K562 (cell line): ENCODE measurements around the gene FGD6. TPM values are rescaled to one million over a fixed set of nuclear protein-coding genes. Genes with fewer than 3 reads are reported as not detected.
A peak's percentile ranks its signal among the peaks of the same experiment; 100 is the strongest.

ENCODE experiments used
- ATAC-seq: fragments of 200-7000 bp; cut with Tn5 transposase; 3 replicates; pipeline ENCODE4 v1.9.1; 2020; ENCODE audit warnings: moderate library complexity
- BruUV-seq: library from RNA; stranded (reverse); fragments of 400-500 nt; replicated peaks from 2 replicates; lab custom pipeline; 2021; lab: Mats Ljungman, UMichigan
- CTCF ChIA-PET: fragments of 300-600 bp; formaldehyde crosslinking; extraction: SDS; loops from one replicate; lab custom pipeline; 2021; ENCODE audit warnings: low intra/inter-chr PET ratio; lab: Yijun Ruan, JAX
- POLR2A ChIA-PET: fragments of 300-600, 350-650 bp; sonication (Branson Sonifier 250); formaldehyde crosslinking; extraction: SDS; loops from one replicate; lab custom pipeline; 2021; ENCODE audit warnings: antibody characterized with exemption, inconsistent platforms; lab: Yijun Ruan, JAX
- DNase-seq, 4 experiments: peaks; one replicate each; pipeline versions ENCODE4 v3.0.0 to v3.0.0-alpha.2; 2011 to 2018; ENCODE audit warnings: low spot score in 3 of 4, mixed read lengths in 3 of 4; ENCODE audit errors: extremely low read depth in 1 of 4
- FAIRE-seq: peaks from 2 replicates; lab custom pipeline; 2011; peaks lifted over from hg19 to GRCh38; lab: Jason Lieb, UNC
- H2AFZ ChIP-seq: 2 replicates; pipeline ENCODE4 v1.6.0; 2011; ENCODE audit warnings: low read depth, low read length, control low read depth, inconsistent platforms
- H3K27ac ChIP-seq: fragments of 200-600 bp; 3 replicates; pipeline ENCODE4 v1.8.0; 2011; ENCODE audit warnings: low read depth, mild to moderate bottlenecking, control low read depth, inconsistent platforms, low read length, moderate library complexity, mixed read lengths; ENCODE audit errors: extremely low read depth
- H3K27me3 ChIP-seq, 2 experiments: fragments of 300-600 bp in 1 of 2; 2 replicates in 1 of 2; 3 replicates in 1 of 2; pipeline versions ENCODE4 v1.6.0 to v1.8.0; 2011; ENCODE audit warnings: inconsistent platforms in 2 of 2, low read length in 2 of 2, mild to moderate bottlenecking in 1 of 2, mixed read lengths in 1 of 2, moderate library complexity in 1 of 2; ENCODE audit not compliant: control insufficient read depth in 2 of 2, insufficient read depth in 2 of 2
- H3K36me3 ChIP-seq: fragments of 300-600 bp; 3 replicates; pipeline ENCODE4 v1.8.0; 2011; ENCODE audit warnings: mild to moderate bottlenecking, low read length, inconsistent platforms; ENCODE audit not compliant: control insufficient read depth, insufficient read depth
- H3K4me1 ChIP-seq, 2 experiments: fragments of 200-600 bp in 1 of 2; replicated peaks in 1 of 2; 2 replicates in 1 of 2; 3 replicates in 1 of 2; pipeline versions ENCODE4 v1.5.1 to v1.8.0; 2011; ENCODE audit warnings: inconsistent platforms in 2 of 2, low read length in 2 of 2, mild to moderate bottlenecking in 1 of 2, mixed read lengths in 1 of 2, moderate library complexity in 1 of 2; ENCODE audit not compliant: control insufficient read depth in 2 of 2, insufficient read depth in 2 of 2
- H3K4me2 ChIP-seq: 2 replicates; pipeline ENCODE4 v1.6.1; 2011; ENCODE audit warnings: low read length, control low read depth, inconsistent platforms, mixed read lengths; ENCODE audit not compliant: insufficient read depth
- H3K4me3 ChIP-seq: fragments of 200-600 bp; sonication (generic), shearing (Covaris generic); 2 replicates; pipeline ENCODE4 v1.5.1; 2016; ENCODE audit warnings: control low read depth, inconsistent platforms
- H3K79me2 ChIP-seq: fragments of 200-600 bp; 3 replicates; pipeline ENCODE4 v1.8.0; 2011; ENCODE audit warnings: low read length, inconsistent platforms; ENCODE audit not compliant: control insufficient read depth, insufficient read depth
- H3K9ac ChIP-seq, 2 experiments: 2 replicates each; pipeline versions ENCODE4 v1.6.0 to v1.6.1; 2011; ENCODE audit warnings: low read depth in 2 of 2, low read length in 2 of 2, control low read depth in 1 of 2, inconsistent platforms in 1 of 2, mild to moderate bottlenecking in 1 of 2, mixed read lengths in 1 of 2; ENCODE audit not compliant: insufficient read depth in 1 of 2
- H3K9me1 ChIP-seq: one replicate; pipeline ENCODE4 v1.6.0; 2011; ENCODE audit warnings: inconsistent platforms, mild to moderate bottlenecking, low read length, moderate library complexity; ENCODE audit not compliant: control insufficient read depth, insufficient read depth
- H3K9me3 ChIP-seq: replicated peaks from 2 replicates; pipeline ENCODE4 v1.5.1; 2011; ENCODE audit warnings: low read depth, low read length, inconsistent platforms; ENCODE audit not compliant: control insufficient read depth, insufficient read depth
- H4K20me1 ChIP-seq: replicated peaks from 2 replicates; pipeline ENCODE4 v1.6.1; 2011; ENCODE audit warnings: low read length, inconsistent platforms, mixed read lengths; ENCODE audit not compliant: control insufficient read depth, insufficient read depth
- ARID3A ChIP-seq: IDR thresholded peaks from 2 replicates; pipeline ENCODE4 v1.6.1; 2012; ENCODE audit warnings: low read depth, low read length, improper control_type of control experiment, borderline replicate concordance
- ASH1L ChIP-seq: fragments of 450-650 bp; IDR thresholded peaks from 2 replicates; pipeline ENCODE4 v1.6.1; 2018; ENCODE audit warnings: borderline replicate concordance, mild to moderate bottlenecking, low read depth; ENCODE audit not compliant: partially characterized antibody
- ETV6 ChIP-seq, 3 experiments: fragments of 150-350 bp in 1 of 3; sonication (generic) in 1 of 3; formaldehyde crosslinking in 1 of 3; IDR thresholded peaks; 2 replicates each; pipeline versions ENCODE4 v1.6.1 to v1.8.0; 2014 to 2022; ENCODE audit warnings: borderline replicate concordance in 2 of 3, low read depth in 2 of 3, antibody characterized with exemption in 1 of 3, low read length in 1 of 3, mild to moderate bottlenecking in 1 of 3, missing genetic modification reagents in 1 of 3
- HEY1 ChIP-seq: fragments of 250-450 bp; sonication (Bioruptor Pico); IDR thresholded peaks from 2 replicates; pipeline ENCODE4 v1.5.0; 2020; ENCODE audit warnings: mild to moderate bottlenecking, moderate library complexity, borderline replicate concordance
- HNRNPLL ChIP-seq: fragments of 200-400 bp; formaldehyde crosslinking; IDR thresholded peaks from 2 replicates; pipeline ENCODE4 v1.6.1; 2017; ENCODE audit warnings: low read length, low read depth, mild to moderate bottlenecking; ENCODE audit not compliant: poor library complexity, severe bottlenecking
- MLX ChIP-seq, 2 experiments: fragments of 450-650 bp in 1 of 2; sonication (generic) in 1 of 2; formaldehyde crosslinking; conservative IDR thresholded peaks; 2 replicates each; pipeline versions ENCODE4 v1.4.0 to v1.8.1; 2020 to 2022; ENCODE audit warnings: mild to moderate bottlenecking in 1 of 2, missing genetic modification reagents in 1 of 2
- POLR2AphosphoS5 ChIP-seq: IDR thresholded peaks from 2 replicates; pipeline ENCODE4 v1.6.1; 2011; ENCODE audit warnings: mild to moderate bottlenecking, low read depth, low read length, moderate library complexity; ENCODE audit not compliant: control insufficient read depth, insufficient read depth
- RFX1 ChIP-seq: fragments of 450-650 bp; IDR thresholded peaks from 2 replicates; pipeline ENCODE4 v1.6.1; 2016; ENCODE audit warnings: mild to moderate bottlenecking, moderate library complexity
- SMAD1 ChIP-seq: fragments of 150-350 bp; IDR thresholded peaks from 2 replicates; pipeline ENCODE4 v1.6.1; 2014; ENCODE audit warnings: low read length, low read depth; ENCODE audit not compliant: partially characterized antibody
- STAT5B ChIP-seq: fragments of 250-450 bp; sonication (Bioruptor Pico); IDR thresholded peaks from 2 replicates; pipeline ENCODE4 v1.8.0; 2021; ENCODE audit warnings: mild to moderate bottlenecking, inconsistent platforms
- TARDBP ChIP-seq: fragments of 450-650 bp; IDR thresholded peaks from 2 replicates; pipeline ENCODE4 v1.6.1; 2016
- TBP ChIP-seq: optimal IDR thresholded peaks from 2 replicates; pipeline ENCODE3; 2011; ENCODE audit warnings: low read depth, low read length, improper control_type of control experiment
- ZNF354B ChIP-seq: fragments of 250-450 bp; sonication (Bioruptor Pico); IDR thresholded peaks from 2 replicates; pipeline ENCODE4 v1.4.0; 2020
- ZNF41 ChIP-seq: fragments of 250-450 bp; sonication (Bioruptor Pico); conservative IDR thresholded peaks from 2 replicates; pipeline ENCODE4 v1.4.0; 2020; ENCODE audit warnings: mild to moderate bottlenecking
- ZNF592 ChIP-seq: fragments of 450-650 bp; IDR thresholded peaks from 2 replicates; pipeline ENCODE4 v1.6.1; 2017; ENCODE audit warnings: antibody characterized with exemption, mild to moderate bottlenecking
- ZNF644 ChIP-seq: fragments of 200-800 bp; sonication (Bioruptor generic); IDR thresholded peaks from 2 replicates; pipeline ENCODE4 v1.6.1; 2016; ENCODE audit warnings: low read depth, missing genetic modification characterization, missing compliant biosample characterization
- ZNF696 ChIP-seq: fragments of 250-450 bp; sonication (Bioruptor Pico); conservative IDR thresholded peaks from 2 replicates; pipeline ENCODE4 v1.4.0; 2020; ENCODE audit warnings: mild to moderate bottlenecking, moderate library complexity
- WGBS: fragments of 100-300 bp; shearing (Covaris generic); methylation state at CpG from one replicate; pipeline ENCODE4 v1.1.6; 2016; ENCODE audit warnings: low coverage, mixed read lengths; ENCODE audit not compliant: insufficient coverage; ENCODE audit errors: missing lambda C conversion rate; 5-methylcytosine and 5-hydroxymethylcytosine counted together
- in situ Hi-C: fragments of 300-500 bp; cut with MboI; formaldehyde crosslinking; loops from 4 replicates; pipeline ENCODE4 v1.15.0; 2018; ENCODE audit warnings: inconsistent platforms, mixed read lengths
- intact Hi-C: fragments of 100-400 bp; cut with micrococcal nuclease; formaldehyde crosslinking; loops from 2 replicates; pipeline ENCODE4 v1.14.2; 2022
- polyA plus RNA-seq, 8 experiments: library from polyadenylated mRNA; depleted of rRNA in 4 of 8; stranded (reverse) in 5 of 8; unstranded in 3 of 8; fragments of >200 nt; fragmentation: Nextera tagmentation in 2 of 8; fragmentation: Illumina TruSeq in 1 of 8; extraction: Ambion mirVana in 2 of 8; extraction: Trizol in 1 of 8; gene quantifications; 2 replicates each; pipeline versions ENCODE4 v1.2.1 to v1.2.3, GENCODE V29; 2011 to 2014; ENCODE audit warnings: inconsistent platforms in 1 of 8, missing spikeins in 1 of 8
- total RNA-seq, 7 experiments: library from RNA; depleted of rRNA in 6 of 7; stranded (reverse); fragments of >200 nt in 6 of 7; fragmentation: Illumina TruSeq in 2 of 7; extraction: Trizol in 2 of 7; gene quantifications; 2 replicates each; pipeline versions ENCODE4 v1.2.1 to v1.2.3, GENCODE V29; 2011 to 2021; ENCODE audit warnings: low replicate concordance in 1 of 7

Gene FGD6
- total and polyA plus RNA-seq, 9 of the 15 experiments (the other 6 are each of a cell fraction or from before 2014, with no cell fraction given), result 1.5 to 11.1 (median 5.8) TPM

GRCh38 chr12:95258151-95258550 lies 40.9 kb upstream of the FGD6 start:
- FAIRE-seq, result peak; percentile 26
- in situ Hi-C loops (no loop called here), intact Hi-C loops (no loop called here)
- H3K9ac ChIP-seq, result no peak overlapping the region
- no peak for TF ChIP-seq HNRNPLL
- TF ChIP-seq ETV6 (IDR thresholded peaks at IDR 0.05; ENCODE audit: borderline replicate concordance in 1 of 2, low read depth in 2 of 2, low read length in 1 of 2), result no peak
- TF ChIP-seq ETV6 (CRISPR knock-in tag; IDR thresholded peaks at IDR 0.05; ENCODE audit: borderline replicate concordance), result no peak
- no peak for TF ChIP-seq POLR2AphosphoS5
- no peak for TF ChIP-seq TARDBP
- TF ChIP-seq MLX (CRISPR knock-in tag; conservative IDR thresholded peaks at IDR 0.05), result no peak
- no peak for TF ChIP-seq ZNF592
- TF ChIP-seq TBP, result no peak
- TF ChIP-seq HEY1 (CRISPR knock-in tag), result no peak
- no peak for TF ChIP-seq ZNF41 (CRISPR knock-in tag)
- TF ChIP-seq ZNF644 (tag), result no peak
- TF ChIP-seq RFX1, result no peak
- TF ChIP-seq ZNF696 (CRISPR knock-in tag), result no peak
- TF ChIP-seq ZNF354B (CRISPR knock-in tag), result no peak
- TF ChIP-seq STAT5B, result no peak
- TF ChIP-seq SMAD1, result no peak
- TF ChIP-seq ARID3A, result no peak
- no peak for TF ChIP-seq ASH1L
- CTCF ChIA-PET, result no interaction called here
- no peaks in the 10 kb centered on the region for H3K27me3 ChIP-seq
- no peaks in the 10 kb centered on the region for H3K4me1 ChIP-seq
- no peak overlapping the region for H3K4me3 ChIP-seq
- ATAC-seq, result no peak
- peaks cover 41% of the 10 kb centered on the region for H3K36me3 ChIP-seq
- BruUV-seq, result no TSS peak
- no peaks in the 10 kb centered on the region for H3K9me3 ChIP-seq
- POLR2A ChIA-PET, result interaction anchor here (0.6 kb wide), 1 partner anchor 80 kb away, joined by 3 read pairs; no protein-coding TSS in a partner anchor
- H3K27ac ChIP-seq, result no peak overlapping the region
- no peak overlapping the region for H3K4me2 ChIP-seq
- no peaks in the 10 kb centered on the region for H3K9me1 ChIP-seq
- H3K79me2 ChIP-seq, result no peaks in the 10 kb centered on the region
- H2AFZ ChIP-seq, result no peak overlapping the region
- H4K20me1 ChIP-seq, result no peaks in the 10 kb centered on the region
- 91% methylated on average over 2 of the region's 2 CpGs for WGBS
- no peak for DNase-seq
